Measurements from ENCODE around the gene MKX. TPM values are rescaled to one million over a fixed set of nuclear protein-coding genes. Genes with fewer than 3 reads are reported as not detected.

MKX gene
- total RNA-seq, 6 experiments from 2014 or later: 0.29 to 2.1 (median 0.66) TPM

DNA sequence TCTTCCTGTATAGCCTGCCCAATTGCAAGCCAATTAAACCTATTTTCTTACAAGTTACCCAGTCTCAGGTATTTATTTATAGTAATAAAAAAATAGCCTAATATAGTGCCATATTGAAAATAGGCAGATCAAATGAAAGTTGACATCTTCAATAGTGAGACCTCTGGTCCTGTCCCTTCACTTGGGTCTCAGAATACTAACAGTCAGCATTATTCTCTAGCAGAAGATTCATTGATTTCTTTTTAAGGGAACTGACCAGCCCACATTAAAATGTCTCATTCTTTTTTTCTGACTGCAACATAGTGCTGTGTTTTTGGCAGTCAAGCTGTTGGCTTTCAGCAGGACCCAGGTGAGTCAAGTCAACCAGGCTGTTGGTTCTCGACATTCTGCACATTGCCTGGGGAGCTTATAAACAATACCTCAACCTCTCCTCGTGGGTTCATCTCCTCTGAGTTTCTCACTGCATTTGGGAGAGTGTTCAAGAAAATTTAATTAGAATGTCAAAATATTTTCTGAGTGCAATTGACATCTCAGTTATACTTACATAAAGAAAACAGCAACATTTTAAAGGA is 109.8 kb downstream of the MKX start:
- no peak for ATAC-seq
- H3K27ac ChIP-seq: no peak overlapping the region
- no peaks in the 10 kb centered on the region for H3K36me3 ChIP-seq
- H3K4me3 ChIP-seq: no peak overlapping the region
- DNase-seq: no peak
- intact Hi-C loops (cut with DNase I): no loop called here
- H3K4me1 ChIP-seq: no peaks in the 10 kb centered on the region
- no peaks in the 10 kb centered on the region for H3K9me3 ChIP-seq
- H3K27me3 ChIP-seq: no peaks in the 10 kb centered on the region
- WGBS (ENCODE audit: insufficient coverage, low coverage, low lambda C conversion rate, missing lambda C conversion rate): 58% methylated on average over 2 of the region's 2 CpGs
- TF ChIP-seq POLR2A (IDR thresholded peaks at IDR 0.05): no peak
- TF ChIP-seq, protein P1, sequence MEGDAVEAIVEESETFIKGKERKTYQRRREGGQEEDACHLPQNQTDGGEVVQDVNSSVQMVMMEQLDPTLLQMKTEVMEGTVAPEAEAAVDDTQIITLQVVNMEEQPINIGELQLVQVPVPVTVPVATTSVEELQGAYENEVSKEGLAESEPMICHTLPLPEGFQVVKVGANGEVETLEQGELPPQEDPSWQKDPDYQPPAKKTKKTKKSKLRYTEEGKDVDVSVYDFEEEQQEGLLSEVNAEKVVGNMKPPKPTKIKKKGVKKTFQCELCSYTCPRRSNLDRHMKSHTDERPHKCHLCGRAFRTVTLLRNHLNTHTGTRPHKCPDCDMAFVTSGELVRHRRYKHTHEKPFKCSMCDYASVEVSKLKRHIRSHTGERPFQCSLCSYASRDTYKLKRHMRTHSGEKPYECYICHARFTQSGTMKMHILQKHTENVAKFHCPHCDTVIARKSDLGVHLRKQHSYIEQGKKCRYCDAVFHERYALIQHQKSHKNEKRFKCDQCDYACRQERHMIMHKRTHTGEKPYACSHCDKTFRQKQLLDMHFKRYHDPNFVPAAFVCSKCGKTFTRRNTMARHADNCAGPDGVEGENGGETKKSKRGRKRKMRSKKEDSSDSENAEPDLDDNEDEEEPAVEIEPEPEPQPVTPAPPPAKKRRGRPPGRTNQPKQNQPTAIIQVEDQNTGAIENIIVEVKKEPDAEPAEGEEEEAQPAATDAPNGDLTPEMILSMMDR (IDR thresholded peaks at IDR 0.05): no peak

DNA sequence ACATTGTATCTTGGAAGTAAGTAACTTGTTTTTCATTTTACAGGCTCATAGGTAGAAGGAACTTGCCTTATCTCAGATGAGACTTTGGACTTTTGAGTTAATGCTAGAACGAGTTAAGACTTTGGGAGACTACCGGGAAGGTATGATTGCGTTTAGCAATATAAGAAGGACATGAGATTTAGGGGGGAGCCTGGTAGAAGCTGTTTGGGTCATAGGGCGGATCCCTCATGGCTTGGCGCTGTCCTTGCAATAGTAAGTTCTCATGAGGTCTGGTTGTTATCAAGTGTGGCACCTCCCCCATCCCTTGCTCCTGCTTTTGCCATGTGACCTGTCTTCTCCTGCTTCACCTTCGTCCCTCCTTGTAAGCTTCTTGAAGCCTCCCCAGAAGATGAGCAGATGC is 110.3 kb downstream of the MKX start:
- Histone ChIP-seq H3K4me3 (no peak overlapping the region), H3K27ac (no peak overlapping the region), H3K27me3 (no peaks in the 10 kb centered on the region), H3K36me3 (no peaks in the 10 kb centered on the region), H3K9me3 (no peaks in the 10 kb centered on the region), H3K4me1 (no peaks in the 10 kb centered on the region)
- ATAC-seq (no peak), DNase-seq (no peak)
- 67% methylated on average over 6 of the region's 6 CpGs for WGBS (ENCODE audit: insufficient coverage, low coverage, low lambda C conversion rate, missing lambda C conversion rate)
- intact Hi-C loops (cut with DNase I): no loop called here
- TF ChIP-seq, protein P1 (IDR thresholded peaks at IDR 0.05): no peak
- TF ChIP-seq POLR2A (IDR thresholded peaks at IDR 0.05): no peak

DNA sequence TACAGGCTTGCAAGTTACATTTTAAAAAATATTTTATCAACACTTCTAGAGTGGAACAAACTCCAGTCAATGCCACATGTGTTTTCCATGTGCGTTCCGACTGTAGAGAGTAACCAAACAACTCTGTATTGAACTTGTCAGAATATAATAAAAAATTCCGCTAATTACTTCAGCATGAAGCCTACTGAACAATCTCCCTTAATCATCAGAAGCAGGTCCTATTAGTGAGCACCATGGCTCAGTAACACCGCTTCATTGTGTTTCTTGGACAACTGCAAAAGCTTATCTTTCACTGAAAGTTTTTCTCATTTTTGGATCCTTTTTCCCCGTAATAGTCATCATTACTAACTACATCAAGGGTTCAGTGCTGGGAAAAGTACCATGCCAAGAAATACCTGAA is 117.0 kb downstream of the MKX start:
- H3K27me3 ChIP-seq: no peaks in the 10 kb centered on the region
- no peak for TF ChIP-seq POLR2A (IDR thresholded peaks at IDR 0.05)
- TF ChIP-seq, protein P1 (IDR thresholded peaks at IDR 0.05): no peak
- H3K27ac ChIP-seq: no peak overlapping the region
- no peaks in the 10 kb centered on the region for H3K9me3 ChIP-seq
- H3K4me1 ChIP-seq: no peaks in the 10 kb centered on the region
- DNase-seq (no peak), ATAC-seq (no peak)
- no peak overlapping the region for H3K4me3 ChIP-seq
- 89% methylated on average over 5 of the region's 5 CpGs for WGBS (ENCODE audit: insufficient coverage, low coverage, low lambda C conversion rate, missing lambda C conversion rate)
- no peaks in the 10 kb centered on the region for H3K36me3 ChIP-seq
- intact Hi-C loops (cut with DNase I): no loop called here

DNA sequence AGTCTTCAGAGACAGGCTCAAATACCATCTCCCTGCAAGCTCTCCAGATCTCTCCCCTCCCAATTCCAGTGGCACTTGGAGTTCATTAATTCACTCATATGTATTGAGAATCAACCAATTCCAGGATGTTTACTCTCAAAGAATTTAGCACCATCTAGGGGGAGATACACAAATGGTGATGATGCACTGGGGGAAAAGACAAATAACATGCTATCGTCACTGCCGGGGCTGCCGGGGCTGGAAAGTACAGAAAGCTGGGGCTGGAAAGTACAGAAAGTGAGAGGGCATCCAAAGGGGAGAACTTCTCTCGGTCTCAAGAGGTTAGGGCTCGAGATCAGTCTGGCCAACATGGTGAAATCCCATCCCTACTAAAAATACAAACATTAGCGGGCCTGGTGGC is 118.7 kb downstream of the MKX start:
- Histone ChIP-seq H3K27ac (no peak overlapping the region), H3K4me1 (no peaks in the 10 kb centered on the region), H3K36me3 (no peaks in the 10 kb centered on the region), H3K9me3 (no peaks in the 10 kb centered on the region), H3K27me3 (no peaks in the 10 kb centered on the region), H3K4me3 (no peak overlapping the region)
- DNase-seq: no peak
- intact Hi-C loops (cut with DNase I): no loop called here
- TF ChIP-seq, protein P1 (IDR thresholded peaks at IDR 0.05): no peak
- TF ChIP-seq POLR2A (IDR thresholded peaks at IDR 0.05): no peak
- ATAC-seq: no peak
- WGBS (ENCODE audit: insufficient coverage, low coverage, low lambda C conversion rate, missing lambda C conversion rate): 64% methylated on average over 5 of the region's 6 CpGs

Data from right lobe of liver (tissue), 6 donors.